Measurements from ENCODE around the gene PRTFDC1.
"Not testable (repeated sequence)": the region's sequence is repeated elsewhere in the genome, so short reads cannot be mapped to it uniquely, and the experiment has no call there.

GRCh38 chr10:24919629-24920028 lies 32.8 kb downstream of the PRTFDC1 start:
- TF ChIP-seq CTCF (IDR thresholded peaks at IDR 0.05; ENCODE audit: low read depth, low read length); POLR2A (IDR thresholded peaks at IDR 0.05; ENCODE audit: extremely low read depth, insufficient read length); MAX (IDR thresholded peaks at IDR 0.05; ENCODE audit: low read depth, low read length): not testable (repeated sequence)

Measured in NB4 (cell line).